ENCODE measurements around the gene STK32B.
"Not testable (repeated sequence)": the region's sequence is repeated elsewhere in the genome, so short reads cannot be mapped to it uniquely, and the experiment has no call there.

STK32B gene

GRCh38 chr4:5222047-5222446 lies 170.8 kb downstream of the STK32B start:
- no peak for TF ChIP-seq CTCF (IDR thresholded peaks at IDR 0.05; ENCODE audit: low read depth, low read length)

GRCh38 chr4:5222951-5223350 lies 171.7 kb downstream of the STK32B start:
- H3K4me3 ChIP-seq (ENCODE audit: low read depth, low read length), result no peak overlapping the region
- no peak for TF ChIP-seq CTCF (IDR thresholded peaks at IDR 0.05; ENCODE audit: low read depth, low read length)

More at GRCh38 chr4:5222047-5222446, 170.8 kb downstream of the STK32B start:
- H3K4me3 ChIP-seq (ENCODE audit: low read depth, low read length), result no peak overlapping the region

DNA sequence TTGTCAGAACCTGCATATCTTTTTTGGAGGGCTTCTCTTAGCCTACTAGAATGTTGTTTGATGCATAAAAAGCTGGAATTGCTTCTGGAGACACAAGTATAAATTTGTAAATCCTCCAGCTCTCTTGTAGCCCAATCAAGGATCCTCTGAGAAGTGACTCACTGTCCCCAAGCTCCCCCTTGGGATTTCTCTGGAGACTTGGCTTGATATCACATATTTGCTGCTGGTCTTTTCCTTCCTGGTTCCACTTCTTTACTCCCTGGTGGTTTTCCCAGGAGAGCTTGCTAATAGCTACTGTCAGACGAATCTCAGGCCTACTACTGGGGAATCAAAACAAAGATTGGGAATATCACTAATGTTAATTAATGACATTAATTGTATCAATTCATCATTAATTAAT lies 173.1 kb downstream of the STK32B start:
- no peak for TF ChIP-seq CTCF (IDR thresholded peaks at IDR 0.05; ENCODE audit: low read depth, low read length)
- no peak overlapping the region for H3K4me3 ChIP-seq (ENCODE audit: low read depth, low read length)

- TF ChIP-seq CTCF (IDR thresholded peaks at IDR 0.05; ENCODE audit: low read depth, low read length), result no peak
- H3K4me3 ChIP-seq (ENCODE audit: low read depth, low read length), result no peak overlapping the region
These were observed 181.3 kb downstream of the STK32B start for GRCh38 chr4:5232549-5232948.

DNA sequence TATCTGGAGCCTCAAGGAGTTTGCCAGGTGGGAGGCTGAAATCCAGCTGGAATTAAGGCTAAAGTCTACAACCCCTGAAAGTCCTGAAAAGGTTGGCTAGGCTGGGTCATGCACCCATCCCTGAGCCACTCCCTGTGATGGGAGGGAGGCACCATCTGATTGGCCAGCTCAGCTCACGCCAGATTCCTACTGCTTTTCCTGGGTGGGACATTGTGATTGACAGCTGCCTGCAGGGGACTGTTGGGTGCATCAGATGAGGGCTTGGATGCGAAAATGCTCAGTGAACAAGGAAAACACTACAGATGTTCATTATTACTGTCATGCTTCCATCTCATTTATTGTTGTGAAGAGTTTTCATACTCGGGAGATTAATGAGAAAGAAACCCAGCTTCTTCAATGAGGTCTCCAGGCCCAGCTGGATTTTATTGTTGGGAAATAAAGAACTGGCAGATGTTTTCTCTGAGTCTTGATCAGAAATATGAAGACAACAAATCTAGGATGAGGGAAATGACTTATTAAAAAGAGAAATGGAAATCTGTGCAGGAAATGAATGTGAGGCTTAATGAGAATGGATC lies 185.9 kb downstream of the STK32B start:
- TF ChIP-seq CTCF (IDR thresholded peaks at IDR 0.05; ENCODE audit: low read depth, low read length), result no peak
- no peak overlapping the region for H3K4me3 ChIP-seq (ENCODE audit: low read depth, low read length)

GRCh38 chr4:5238173-5238572 lies 186.9 kb downstream of the STK32B start:
- TF ChIP-seq CTCF (IDR thresholded peaks at IDR 0.05; ENCODE audit: low read depth, low read length), result no peak
- no peak overlapping the region for H3K4me3 ChIP-seq (ENCODE audit: low read depth, low read length)

DNA sequence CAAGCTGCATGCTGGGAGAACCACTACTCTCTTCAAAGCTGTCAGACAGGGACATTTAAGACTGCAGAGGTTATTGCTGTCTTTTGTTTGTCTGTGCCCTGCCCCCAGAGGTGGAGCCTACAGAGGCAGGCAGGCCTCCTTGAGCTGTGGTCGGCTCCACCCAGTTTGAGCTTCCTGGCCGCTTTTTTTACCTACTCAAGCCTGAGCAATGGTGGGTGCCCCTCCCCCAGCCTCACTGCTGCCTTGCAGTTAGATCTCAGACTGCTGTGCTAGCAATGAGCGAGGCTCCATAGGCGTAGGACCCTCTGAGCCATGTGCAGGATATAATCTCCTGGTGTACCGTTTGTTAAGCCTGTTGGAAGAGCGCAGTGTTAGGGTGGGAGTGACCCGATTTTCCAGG lies 195.8 kb downstream of the STK32B start:
- not testable (repeated sequence) for H3K4me3 ChIP-seq (ENCODE audit: low read depth, low read length)

DNA sequence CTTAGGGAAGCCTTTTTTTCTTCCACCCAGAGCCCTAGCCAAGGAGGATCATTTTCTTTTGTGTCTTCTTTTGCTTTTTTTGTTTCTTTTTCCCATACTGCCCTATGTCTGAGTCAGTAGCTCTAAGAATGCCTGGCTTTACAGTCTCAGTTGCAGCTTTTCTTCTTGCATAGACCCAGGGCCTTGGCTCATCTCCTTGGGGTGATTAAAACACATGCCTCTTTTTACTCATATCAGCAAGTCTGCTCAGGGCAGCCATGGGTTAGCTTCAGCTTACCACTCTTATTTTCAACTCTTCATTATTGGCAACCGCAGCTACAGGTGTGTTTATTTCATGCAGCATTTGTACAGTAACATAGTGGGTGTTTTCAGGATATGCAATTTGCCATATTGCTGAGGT lies 196.5 kb downstream of the STK32B start:
- TF ChIP-seq CTCF (IDR thresholded peaks at IDR 0.05; ENCODE audit: low read depth, low read length), result no peak
- no peak overlapping the region for H3K4me3 ChIP-seq (ENCODE audit: low read depth, low read length)
